Measurements from ENCODE around the gene COQ8A.

COQ8A gene

DNA sequence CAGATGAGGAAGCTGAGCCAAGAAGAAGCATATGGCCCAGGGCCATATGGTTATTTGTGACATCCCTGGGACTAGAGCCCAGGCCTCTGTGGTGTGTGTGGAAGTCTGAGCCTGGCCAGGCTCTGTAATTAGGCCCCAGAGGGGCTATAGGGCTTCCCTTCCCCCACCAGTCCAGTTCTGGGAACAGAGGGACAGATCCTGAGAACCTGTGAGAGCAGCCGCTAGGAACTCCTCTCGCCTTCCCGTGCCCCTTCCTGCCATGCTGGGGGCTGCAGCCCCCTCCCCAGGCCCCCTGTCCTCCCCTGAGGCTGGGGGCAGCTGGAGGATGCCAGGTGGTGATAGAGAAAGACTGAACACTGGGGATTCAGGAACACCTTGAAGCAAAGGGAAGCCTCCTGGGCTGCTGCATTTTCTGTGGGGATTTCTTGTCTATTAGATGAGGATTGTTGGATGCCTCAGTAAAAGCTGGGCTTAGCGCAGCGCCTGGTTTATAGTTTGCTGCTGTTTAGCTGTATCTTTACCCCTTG, 33.3 kb downstream of the COQ8A start:
- DNase-seq (ENCODE audit: low read depth, low spot score), result no peak

DNA sequence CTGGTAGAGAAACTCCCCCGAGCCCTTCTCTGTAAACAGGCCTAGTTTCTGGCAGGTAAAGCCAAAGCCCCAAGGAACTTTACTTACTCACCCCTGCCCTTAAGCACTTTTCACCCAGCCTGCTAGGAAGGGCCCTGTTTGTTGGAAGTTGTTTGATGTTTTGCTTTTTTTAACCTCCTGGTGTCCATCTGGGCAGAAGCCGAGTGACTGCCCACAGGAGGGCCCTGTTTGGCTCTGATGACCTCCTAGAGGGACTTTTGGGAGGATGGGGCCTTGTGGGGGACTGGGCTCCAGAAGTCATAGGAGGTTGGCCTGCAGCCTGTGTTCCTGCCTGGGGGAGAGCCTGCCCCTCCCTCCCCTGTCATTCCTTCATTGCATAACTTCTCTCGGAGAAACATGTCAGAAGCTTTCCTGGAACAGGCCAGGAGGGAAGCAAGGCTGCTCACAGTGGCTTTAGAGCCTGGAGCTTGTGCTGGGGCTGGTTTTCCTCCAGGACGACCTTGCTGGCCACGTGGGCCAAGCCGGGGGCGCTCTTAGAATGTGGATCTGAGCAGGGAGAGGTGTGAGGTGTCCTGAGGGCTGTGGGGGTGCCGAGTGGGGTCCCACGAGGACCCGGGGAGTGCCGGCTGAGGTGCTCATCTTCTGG, 33.9 kb downstream of the COQ8A start:
- peak; percentile 32 for DNase-seq (ENCODE audit: low read depth, low spot score)

DNA sequence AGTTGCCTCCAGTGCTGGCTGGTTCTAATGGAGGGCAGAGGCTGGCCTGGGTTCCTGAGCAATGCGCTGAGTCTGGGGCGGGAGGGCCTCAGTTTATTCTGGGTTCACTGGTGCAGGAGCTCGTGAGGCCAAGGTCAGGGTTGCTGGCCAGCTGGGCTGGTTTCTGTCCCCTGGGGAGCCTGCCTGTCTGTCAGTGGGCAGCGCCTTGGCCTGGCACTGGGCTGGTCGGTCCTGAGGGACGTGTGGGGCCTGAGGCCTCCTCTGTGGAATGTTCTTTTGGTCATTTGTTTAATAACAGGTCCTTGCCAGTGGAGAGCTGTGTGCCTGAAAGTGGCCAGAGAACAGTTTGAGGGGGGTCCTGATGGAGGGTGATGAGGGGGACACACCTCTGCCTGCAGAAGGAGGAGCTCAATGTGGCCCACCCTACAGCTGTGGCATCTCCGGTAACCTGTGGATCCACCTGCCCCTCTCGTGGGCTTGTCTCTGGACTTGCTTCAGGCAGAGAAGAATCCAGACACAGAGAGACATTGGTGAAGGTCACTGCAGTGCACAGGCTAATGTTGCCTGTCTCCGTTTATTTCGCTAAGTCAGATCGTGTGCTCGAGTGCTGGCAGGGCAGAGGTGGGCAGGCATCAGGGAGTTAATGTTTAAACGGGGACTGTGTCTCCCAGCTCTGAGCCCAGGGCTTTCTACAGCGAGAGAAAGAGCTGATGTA, 34.6 kb downstream of the COQ8A start:
- no peak for DNase-seq (ENCODE audit: low read depth, low spot score)

DNA sequence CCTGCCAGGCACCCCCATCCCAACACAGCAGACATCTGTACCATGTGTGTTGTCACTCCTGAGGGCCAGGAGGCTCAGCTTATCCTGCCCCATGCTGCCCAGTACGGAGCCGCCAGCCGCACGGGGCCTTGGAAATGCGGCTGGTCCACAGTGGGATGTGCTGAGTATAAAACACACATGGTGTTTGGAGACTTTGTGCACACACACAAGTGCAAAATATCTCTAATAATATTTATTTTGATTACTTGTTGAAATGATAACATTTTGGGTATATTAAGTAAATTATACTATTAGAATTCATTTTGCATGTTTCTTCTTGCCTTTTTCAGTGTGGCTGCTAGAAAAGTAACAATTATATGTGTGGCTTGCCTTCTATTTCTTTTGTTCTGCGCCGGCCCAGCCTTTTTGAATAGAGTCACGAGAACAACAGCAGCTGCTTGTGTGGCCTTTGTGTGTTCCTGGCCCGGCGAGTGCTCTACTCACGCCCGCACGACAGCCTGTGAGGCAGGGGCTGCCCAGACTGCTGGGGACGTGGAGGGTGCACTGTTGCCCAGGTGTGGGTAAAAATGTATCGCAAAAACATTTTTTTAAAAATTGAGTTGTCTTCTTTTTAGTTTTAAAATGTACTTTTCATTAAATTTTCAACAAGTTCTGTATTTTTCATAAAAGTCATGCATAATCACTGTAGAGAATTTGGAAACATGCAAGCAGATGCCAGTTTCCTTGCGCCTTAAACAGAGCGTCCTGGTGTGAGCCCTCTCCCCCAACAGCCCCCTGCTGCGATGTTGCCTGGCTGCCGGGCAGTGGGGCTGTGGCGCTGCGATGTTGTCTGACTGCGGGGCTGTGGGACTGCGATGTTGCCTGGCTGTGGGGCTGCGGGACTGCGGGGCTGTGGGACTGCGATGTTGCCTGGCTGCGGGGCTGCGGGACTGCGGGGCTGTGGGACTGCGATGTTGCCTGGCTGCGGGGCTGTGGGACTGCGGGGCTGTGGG, 35.5 kb downstream of the COQ8A start:
- peak; percentile 57 for DNase-seq (ENCODE audit: low read depth, low spot score)

DNA sequence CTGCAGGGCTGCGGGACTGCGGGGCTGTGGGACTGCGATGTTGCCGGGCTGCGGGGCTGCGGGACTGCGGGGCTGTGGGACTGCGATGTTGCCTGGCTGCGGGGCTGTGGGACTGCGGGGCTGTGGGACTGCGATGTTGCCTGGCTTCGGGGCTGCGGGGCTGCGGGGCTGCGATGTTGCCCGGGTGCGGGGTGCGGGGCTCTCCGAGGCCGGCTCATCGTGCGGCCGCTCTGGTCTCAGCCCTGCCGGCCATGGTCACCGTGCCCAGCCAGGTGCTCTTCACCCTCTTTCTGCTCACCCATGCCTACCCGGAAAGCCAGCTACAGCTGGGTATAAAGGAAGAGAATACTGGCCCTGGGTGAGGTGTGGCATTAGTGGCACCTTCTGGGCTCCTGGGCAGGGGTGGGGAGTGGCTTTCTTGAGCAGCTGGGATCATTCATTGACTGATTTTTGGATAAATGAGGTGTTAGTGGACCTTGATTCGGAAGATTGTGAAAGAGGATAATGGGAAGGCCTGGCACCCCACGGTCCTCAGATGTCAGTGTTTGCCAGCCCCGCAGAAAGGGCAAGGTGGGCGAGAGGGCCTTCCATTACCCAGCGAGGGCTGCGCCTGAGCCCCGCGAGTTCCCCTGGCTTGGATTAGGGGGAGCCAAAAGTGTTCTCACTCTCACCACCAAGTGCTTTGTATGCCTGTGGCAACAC, 36.3 kb downstream of the COQ8A start:
- no peak for DNase-seq (ENCODE audit: low read depth, low spot score)

DNA sequence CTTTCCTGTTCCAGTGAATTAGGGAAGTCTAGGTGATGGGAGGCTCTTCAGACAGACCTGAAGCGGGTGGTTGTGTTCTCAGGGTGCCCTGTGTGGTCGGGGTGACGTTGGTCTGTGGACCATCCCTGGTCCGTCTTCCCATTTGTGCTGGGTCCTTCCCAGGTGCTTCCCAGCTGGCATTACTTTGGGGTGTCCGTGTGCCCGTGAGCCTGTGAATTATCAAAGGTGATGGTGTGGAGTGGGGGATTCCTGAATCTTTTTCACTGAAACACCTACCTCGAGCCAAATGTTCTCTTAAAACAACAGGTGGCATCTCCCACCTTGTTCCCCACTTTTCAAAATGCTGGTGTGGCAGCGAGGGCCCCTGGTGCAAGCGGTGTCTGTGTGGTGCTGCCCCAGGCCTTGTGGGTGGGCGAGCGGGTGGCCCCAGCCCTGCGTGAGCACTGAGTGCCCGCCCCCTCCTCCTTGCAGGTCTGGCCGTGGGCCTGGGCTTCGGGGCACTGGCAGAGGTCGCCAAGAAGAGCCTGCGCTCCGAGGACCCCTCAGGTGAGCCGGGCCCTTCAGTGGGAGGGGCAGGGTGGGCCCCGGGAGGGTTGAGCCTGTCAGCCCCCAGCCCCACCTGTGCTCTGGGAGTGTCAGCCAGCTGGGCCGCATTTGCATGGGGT, 37.0 kb downstream of the COQ8A start:
- DNase-seq (ENCODE audit: low read depth, low spot score), result no peak

DNA sequence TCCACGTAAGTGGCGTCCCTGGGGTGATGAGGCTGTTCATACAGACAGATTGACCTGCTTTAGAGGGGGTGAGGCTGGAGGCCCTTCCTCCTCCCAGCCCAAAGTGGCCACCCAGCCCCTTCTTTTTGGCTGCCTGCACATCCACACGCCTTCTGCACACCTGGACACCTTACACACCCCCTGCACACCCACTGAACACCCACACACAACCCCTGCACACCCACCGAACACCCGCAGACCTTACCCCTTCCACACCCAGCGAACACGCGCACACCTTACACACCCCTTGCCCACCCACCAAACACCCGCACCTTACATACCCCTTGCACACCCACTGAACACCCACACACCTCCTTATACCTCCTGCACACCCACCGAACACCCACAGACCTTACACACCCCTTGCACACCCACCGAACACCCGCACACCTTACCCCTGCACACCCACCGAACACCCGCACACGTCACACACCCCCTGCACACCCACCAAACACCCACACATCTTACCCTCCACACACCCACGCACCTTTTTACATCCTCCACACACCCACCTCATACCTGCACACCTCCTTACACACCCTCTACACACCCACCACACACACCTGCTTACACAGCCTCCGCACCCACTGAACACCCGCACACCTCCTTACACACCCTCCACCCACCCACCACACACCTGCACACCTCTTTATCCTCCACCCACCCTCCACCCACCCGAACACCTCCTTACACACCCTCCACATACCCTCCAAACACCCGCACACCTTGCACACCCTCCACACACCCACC, 37.7 kb downstream of the COQ8A start:
- no peak for DNase-seq (ENCODE audit: low read depth, low spot score)

DNA sequence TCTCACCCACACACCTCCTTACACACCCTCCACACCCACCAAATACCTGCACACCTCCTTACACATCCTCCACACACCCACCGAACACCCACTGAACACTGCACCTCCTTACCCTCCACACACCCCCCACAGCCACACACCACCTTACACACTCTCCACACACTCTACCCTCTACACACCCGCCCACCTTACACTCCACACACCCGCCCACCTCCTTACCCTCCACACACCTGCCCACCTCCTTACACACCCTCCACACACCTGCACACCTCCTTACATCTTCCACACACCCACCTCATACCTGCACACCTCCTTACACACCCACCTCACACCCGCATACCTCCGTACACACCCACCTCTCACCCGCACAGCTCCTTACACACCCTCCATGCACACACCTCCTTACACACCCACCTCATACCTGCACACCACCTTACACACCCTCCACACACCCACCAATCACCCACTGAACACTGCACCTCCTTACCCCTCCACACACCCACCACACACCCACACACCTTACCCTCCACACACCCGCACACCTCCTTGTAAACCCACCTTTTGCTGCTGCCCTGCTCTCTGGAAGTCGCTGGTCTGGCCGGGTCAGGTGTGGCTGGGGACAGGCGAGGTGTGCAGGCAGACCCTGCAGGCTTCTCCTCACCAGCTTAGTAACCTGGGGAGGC, 38.5 kb downstream of the COQ8A start:
- no peak for DNase-seq (ENCODE audit: low read depth, low spot score)

DNA sequence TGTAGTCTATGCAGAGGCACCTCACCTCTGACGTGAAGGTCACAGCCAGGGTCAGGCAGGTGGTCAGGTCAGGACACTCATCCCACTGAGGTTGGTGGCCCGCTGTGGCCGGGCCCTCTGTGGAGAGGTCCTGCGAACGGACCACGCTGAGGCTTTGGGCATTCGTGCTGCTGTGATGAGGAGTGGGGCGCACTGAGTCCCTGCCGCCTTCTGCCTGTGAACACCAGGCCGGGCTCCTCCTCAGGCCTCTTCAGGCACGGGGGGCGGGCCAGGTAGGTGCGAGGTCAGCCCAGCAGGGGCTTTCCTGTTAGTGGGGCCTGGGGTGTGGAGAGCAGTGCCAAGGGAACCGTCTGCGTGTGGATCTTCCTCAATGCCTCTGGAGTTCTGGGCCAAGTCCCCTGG, 39.0 kb downstream of the COQ8A start:
- DNase-seq (ENCODE audit: low read depth, low spot score), result no peak

DNA sequence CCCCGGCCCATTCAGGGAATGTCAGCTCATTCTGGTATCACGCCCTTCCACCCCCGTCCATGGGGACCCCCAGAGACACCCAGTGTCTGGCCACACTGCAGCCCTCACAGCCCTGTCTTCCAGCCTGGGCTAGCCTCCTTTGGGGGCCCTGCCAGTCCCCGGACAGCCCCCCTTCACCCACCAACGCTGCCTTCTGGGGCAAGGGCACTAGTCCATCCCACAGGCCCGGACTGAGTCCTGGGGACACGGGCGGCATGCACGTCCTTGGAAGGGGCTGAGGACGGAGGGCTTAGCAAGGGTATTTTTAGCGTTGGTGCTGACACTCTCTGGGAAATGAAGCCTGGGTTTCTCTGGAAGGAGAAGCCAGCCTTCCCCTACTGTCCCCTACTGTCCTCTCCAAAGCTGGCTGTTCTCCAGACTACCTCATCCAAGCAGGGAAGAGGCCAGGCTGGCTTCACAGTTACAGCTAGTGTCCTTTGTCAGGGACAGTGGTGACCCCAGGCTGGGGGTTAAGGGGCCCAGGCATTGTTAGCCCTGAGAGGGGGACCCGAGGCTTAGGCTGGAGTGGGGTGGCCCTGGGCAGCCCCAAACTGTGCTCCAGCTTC, 39.5 kb downstream of the COQ8A start:
- no peak for DNase-seq (ENCODE audit: low read depth, low spot score)

DNA sequence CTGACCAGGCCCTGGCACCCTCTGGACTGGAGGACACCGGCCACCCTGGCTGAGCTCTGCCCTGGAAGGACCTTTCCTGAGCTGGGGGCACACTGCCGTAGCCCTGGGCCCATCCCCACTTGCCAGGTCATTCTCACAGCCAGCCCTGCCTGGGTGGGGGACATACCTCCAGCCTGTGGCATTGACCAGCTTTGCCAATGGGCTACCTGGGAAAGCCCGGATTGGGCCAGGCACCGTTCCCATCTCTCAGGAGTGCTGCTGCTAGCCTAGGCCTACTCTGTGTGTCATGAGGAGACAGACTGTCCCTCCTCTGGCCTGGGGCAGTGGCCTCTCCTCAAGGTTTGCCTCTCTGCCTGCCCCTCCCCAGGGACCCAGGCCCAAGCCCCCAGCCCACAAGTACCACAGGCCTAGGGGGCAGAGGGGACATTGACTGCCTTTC, 40.0 kb downstream of the COQ8A start:
- DNase-seq (ENCODE audit: low read depth, low spot score), result no peak

DNA sequence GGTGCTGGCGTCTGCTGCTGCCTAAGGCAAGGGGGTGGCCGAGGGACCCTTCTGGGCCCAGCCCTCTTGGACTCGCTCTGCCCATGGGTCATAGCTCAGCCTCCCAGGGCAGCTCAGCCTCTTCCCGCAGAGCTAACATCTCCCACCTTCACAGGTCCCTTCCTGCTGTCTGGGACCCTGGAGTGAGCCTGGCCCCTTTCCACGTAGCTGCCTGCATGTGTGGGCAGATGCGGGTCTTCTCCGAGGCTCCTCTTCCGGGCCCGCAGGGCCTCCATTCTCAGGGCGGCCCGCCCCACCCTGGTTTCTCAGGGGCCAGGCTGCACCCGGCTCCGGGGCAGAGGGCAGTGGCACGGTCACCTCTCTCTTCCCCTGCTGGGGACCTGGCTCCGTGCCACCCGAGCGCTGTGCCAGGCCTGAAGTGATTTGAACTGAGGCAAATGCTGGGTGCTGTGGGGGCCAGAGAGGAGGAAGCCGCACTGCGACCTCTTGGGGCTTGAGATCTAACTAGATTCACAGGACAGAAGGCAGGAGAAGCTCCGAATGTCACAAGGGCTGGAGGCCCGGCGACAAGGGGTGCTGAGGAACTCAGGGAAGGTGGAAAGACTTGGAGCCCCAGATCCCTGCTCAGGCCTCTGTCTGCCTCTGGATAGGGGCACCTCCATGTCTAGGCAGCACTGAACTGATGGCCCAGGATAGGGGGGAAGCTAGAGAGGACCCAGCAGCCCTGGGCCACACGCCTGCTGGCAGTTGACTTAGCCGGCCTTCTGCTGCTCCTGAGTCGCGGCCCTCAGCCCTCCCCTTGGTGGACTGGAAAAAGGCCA, 40.7 kb downstream of the COQ8A start:
- DNase-seq (ENCODE audit: low read depth, low spot score), result no peak

DNA sequence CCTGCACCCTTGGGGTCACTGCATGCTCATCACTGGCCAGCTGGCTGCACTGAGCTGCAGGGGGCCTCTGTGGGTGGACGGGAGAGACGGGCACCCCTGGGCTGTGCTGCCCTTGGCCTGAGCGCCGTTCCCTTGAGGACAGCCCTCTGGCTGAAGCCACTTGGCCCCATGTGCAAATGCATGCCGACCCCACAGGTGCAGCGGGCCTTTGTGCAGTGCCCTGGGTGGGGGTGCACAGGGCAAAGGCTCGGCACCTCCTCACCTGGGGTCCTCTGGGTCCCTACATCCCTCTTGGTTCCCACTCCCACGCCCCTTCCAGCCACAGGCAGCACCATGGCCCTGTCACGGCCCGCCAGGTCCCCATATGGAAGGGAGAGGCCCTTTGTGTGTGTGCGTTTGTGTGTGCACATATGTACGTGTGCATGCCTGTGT, 41.3 kb downstream of the COQ8A start:
- DNase-seq (ENCODE audit: low read depth, low spot score), result no peak

DNA sequence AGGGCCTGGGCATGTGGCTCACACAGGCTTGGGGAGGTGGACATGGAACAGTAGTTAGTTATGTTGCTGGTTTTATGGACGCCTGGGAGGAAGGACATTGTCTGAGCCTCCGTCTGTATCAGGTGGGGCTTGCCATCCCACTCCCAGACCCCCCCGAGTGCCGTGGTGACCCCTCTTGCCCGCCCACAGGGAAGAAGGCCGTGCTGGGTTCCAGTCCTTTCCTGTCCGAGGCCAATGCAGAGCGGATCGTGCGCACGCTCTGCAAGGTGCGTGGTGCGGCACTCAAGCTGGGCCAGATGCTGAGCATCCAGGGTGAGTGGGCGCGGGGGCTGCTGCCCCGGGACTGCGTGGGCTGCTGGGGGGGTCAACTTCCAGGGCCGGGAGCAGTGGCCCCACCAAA, 41.7 kb downstream of the COQ8A start:
- no peak for DNase-seq (ENCODE audit: low read depth, low spot score)

DNA sequence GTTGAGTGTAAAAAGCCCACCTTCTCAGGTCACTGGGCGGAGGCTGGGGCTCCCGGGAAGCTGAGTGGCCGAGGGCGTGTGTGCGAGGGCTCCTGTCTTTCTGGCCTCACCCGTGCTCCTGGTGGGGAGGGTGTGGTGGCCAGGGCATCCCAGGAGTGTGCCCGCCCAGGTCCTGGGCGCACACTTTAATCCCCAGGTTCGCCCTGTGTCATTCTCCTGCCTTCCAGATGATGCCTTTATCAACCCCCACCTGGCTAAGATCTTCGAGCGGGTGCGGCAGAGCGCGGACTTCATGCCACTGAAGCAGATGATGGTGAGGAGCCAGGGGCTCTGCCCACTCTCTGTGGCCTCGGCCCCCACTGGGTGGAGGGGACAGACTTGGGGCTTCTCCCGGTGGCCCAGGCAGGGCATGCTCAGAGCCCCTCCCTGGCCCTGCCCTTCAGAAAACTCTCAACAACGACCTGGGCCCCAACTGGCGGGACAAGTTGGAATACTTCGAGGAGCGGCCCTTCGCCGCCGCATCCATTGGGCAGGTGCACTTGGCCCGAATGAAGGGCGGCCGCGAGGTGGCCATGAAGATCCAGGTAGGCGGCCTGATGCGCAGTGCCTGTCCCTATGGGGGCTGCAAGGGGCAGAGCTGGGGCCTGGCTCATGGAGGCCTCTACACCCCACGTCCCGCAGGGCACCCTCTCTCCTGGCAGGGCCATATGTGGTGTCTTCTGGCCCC, 42.5 kb downstream of the COQ8A start:
- no peak for DNase-seq (ENCODE audit: low read depth, low spot score)

DNA sequence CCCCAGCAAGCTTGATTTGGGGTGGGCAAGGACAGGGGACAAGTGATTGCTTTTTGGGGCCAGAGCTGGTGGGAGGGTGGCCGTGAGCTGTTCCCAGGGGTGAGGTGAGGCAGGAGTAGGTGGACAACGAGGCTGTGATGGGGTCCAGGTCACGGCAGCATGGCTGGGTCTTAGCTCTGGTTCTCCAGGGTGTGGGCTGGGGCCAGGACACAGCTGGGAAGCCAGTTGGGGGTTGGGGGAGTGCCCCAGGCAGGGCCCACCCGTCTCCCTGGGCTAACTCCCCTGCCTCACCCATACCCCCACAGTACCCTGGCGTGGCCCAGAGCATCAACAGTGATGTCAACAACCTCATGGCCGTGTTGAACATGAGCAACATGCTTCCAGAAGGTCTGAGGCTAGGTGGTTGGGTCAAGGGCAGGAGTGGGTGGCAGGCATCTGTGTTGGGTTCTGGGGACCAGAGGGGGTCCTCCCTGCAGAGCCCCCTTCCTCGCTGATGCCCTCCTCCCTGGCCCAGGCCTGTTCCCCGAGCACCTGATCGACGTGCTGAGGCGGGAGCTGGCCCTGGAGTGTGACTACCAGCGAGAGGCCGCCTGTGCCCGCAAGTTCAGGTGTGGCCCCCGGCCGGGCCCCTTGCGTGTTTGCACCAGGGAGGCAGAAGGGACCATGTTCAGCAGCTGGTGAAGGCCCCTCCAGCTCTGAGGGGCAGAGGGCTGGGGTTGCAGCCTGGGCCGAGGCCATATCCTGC, 43.3 kb downstream of the COQ8A start:
- no peak for DNase-seq (ENCODE audit: low read depth, low spot score)

DNA sequence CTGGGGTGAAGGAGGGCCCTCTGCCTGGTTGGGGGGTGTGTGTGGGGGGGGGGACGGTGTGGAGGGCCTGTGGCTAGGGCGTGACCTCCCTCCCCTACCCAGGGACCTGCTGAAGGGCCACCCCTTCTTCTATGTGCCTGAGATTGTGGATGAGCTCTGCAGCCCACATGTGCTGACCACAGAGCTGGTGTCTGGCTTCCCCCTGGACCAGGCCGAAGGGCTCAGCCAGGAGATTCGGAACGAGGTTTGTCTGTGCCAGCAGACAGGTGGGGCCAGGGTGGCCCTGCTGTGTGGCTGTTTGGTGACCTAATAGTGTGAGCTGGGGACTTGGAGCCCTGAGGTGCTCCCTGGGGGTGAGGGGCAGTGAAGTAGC, 43.9 kb downstream of the COQ8A start:
- no peak for DNase-seq (ENCODE audit: low read depth, low spot score)
